ENCODE measurements around the gene SRSF6.

SRSF6 gene

GRCh38 chr20:43457640-43458421 is at the start of gene SRSF6:
Gene SRSF6 (plus strand): TSS chr20:43457896. CDS start chr20:43458034, 138 bp downstream.
- DNase-seq (ENCODE audit: low spot score) = peak; percentile 93
- no peak for TF ChIP-seq CTCF (IDR thresholded peaks at IDR 0.05; ENCODE audit: borderline replicate concordance, control extremely low read depth, extremely low read depth, insufficient read depth, missing control alignments)
- in situ Hi-C loops (cut with MboI; ENCODE audit: low sequenced_read_pairs, unreplicated experiment) = loop anchor here (10.0 kb wide), 1 partner anchor 627 kb away; no protein-coding TSS in a partner anchor

- peak; percentile 49 for TF ChIP-seq CTCF (IDR thresholded peaks at IDR 0.05; ENCODE audit: borderline replicate concordance, control extremely low read depth, extremely low read depth, insufficient read depth, missing control alignments)
- in situ Hi-C loops (cut with MboI; ENCODE audit: low sequenced_read_pairs, unreplicated experiment) = loop anchor here (25.0 kb wide), 1 partner anchor 1672 kb away; no protein-coding TSS in a partner anchor
- no peak for DNase-seq (ENCODE audit: low spot score)
Measured at GRCh38 chr20:43408848-43409576, 48.7 kb upstream of the SRSF6 start.

GRCh38 chr20:43409577-43409913 is 48.2 kb upstream of the SRSF6 start:
- TF ChIP-seq CTCF (IDR thresholded peaks at IDR 0.05; ENCODE audit: borderline replicate concordance, control extremely low read depth, extremely low read depth, insufficient read depth, missing control alignments) = no peak
- DNase-seq (ENCODE audit: low spot score) = no peak
- in situ Hi-C loops (cut with MboI; ENCODE audit: low sequenced_read_pairs, unreplicated experiment) = loop anchor here (25.0 kb wide), 1 partner anchor 1672 kb away; no protein-coding TSS in a partner anchor

- no peak for TF ChIP-seq CTCF (IDR thresholded peaks at IDR 0.05; ENCODE audit: borderline replicate concordance, control extremely low read depth, extremely low read depth, insufficient read depth, missing control alignments)
- in situ Hi-C loops (cut with MboI; ENCODE audit: low sequenced_read_pairs, unreplicated experiment) = loop anchor here (25.0 kb wide), 1 partner anchor 1679 kb away; no protein-coding TSS in a partner anchor
- no peak for DNase-seq (ENCODE audit: low spot score)
Measured at GRCh38 chr20:43415661-43416430, 41.9 kb upstream of the SRSF6 start.

GRCh38 chr20:43416591-43417228 is 41.0 kb upstream of the SRSF6 start:
- TF ChIP-seq CTCF (IDR thresholded peaks at IDR 0.05; ENCODE audit: borderline replicate concordance, control extremely low read depth, extremely low read depth, insufficient read depth, missing control alignments) = no peak

More at GRCh38 chr20:43416591-43417228, 41.0 kb upstream of the SRSF6 start:
- DNase-seq (ENCODE audit: low spot score) = no peak
- in situ Hi-C loops (cut with MboI; ENCODE audit: low sequenced_read_pairs, unreplicated experiment) = loop anchor here (25.0 kb wide), 1 partner anchor 1679 kb away; no protein-coding TSS in a partner anchor

All from GM13976 (cell line).